Upper lobe of left lung (tissue), 4 donors: ENCODE data around the gene FRMPD1.

Experiments
- CTCF ChIP-seq, 6 experiments: fragments of 450-650 bp in 4 of 6; fragments of 200-600 bp in 2 of 6; sonication (generic) in 2 of 6; IDR thresholded peaks; one replicate each; pipeline ENCODE4 v1.5.1; 2016 to 2019; ENCODE audit warnings: antibody characterized with exemption in 6 of 6
- POLR2A ChIP-seq, 4 donors: fragments of 450-650 bp; IDR thresholded peaks; one replicate each; pipeline ENCODE4 v1.5.1; 2016 to 2017; ENCODE audit warnings: antibody characterized with exemption in 4 of 4, mild to moderate bottlenecking in 2 of 4

- no peak for TF ChIP-seq CTCF (IDR thresholded peaks at IDR 0.05)
- no peak for TF ChIP-seq POLR2A (IDR thresholded peaks at IDR 0.05)
Observed at GRCh38 chr9:37625758-37626147, 25.0 kb upstream of the FRMPD1 start.
